ENCODE data around the gene ERF. TPM values are rescaled to one million over a fixed set of nuclear protein-coding genes. Genes with fewer than 3 reads are reported as not detected.

The ERF gene
- total RNA-seq, 1 donor from 2014 or later: 23.2 TPM

DNA sequence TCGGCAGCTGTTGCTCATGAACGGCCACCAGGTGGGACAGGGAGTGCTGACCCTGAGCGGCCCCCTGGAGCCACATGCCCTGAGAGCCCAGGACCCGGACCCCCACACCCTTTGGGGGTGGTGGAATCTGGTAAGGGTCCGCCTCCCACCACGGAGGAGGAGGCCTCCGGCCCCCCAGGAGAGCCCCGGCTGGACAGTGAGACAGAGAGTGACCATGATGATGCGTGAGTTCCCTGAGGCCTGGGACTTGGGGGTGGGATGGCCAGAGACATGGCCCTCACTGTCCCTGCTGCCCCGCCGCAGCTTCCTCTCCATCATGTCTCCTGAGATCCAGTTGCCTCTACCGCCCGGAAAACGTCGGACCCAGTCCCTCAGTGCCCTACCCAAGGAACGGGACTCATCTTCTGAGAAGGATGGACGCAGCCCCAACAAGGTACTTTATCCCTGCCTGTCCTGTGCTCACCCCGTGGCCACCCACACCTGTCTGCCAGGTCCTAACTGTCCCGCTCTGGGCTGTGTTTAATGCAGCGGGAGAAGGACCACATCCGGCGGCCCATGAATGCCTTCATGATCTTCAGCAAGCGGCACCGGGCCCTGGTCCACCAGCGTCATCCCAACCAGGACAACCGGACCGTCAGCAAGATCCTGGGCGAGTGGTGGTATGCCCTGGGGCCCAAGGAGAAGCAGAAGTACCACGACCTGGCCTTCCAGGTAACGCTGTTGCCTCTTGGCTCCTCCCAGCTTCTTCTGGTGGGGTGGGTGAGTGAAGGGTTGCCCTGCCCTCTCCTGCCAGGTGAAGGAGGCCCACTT is 32.3 kb upstream of the ERF start:
- DNase-seq (ENCODE audit: low read depth): no peak

DNA sequence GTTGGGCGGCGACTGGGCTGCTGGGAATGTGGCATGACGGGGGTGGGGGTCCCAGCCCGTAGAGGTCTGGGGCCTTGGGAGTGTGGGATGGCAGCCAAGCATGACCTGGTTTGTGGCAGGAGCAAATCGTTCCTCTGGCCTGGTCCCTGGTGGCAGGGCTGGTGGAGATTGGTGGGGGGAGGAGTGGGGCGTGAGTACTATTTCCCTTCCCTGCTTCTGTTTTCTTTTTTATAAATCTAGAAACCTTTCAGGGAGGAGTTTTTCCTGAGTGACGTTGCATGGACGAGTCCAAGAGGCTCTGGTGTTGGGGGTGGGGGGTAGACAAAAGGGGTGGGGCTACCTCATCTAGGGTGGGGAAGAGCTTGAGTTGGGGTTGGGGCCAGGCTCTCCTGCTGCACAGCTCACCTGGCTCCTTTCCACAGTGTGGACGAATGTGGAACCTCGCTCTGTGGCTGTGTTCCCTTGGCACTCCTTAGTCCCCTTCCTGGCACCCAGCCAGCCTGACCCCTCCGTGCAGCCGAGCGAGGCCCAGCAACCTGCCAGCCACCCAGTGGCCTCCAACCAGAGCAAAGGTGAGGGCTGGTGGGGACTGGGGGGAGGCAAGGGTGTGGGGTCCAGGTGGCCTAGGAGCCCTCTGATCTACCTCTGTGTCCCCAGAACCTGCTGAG is 31.6 kb upstream of the ERF start:
- DNase-seq (ENCODE audit: low read depth): peak; percentile 40

DNA sequence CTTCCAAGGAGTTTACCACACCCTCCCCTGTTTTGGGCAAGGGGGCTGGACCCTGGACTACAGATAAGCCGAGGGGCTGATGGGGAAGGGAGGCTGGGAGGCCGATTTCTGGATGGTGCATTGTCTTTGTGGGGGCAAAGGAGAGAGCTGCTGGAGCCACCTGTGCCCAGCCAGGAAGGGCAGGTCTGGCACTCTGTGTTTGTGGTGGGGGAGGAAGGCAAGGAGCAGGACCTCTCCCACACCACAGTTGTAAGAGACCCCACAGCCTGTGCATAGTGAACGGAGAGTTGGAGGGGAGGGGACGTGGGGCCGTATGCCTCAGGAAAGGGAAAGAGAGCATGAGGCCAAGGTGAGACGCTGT is 31.0 kb upstream of the ERF start:
- no peak for DNase-seq (ENCODE audit: low read depth)

DNA sequence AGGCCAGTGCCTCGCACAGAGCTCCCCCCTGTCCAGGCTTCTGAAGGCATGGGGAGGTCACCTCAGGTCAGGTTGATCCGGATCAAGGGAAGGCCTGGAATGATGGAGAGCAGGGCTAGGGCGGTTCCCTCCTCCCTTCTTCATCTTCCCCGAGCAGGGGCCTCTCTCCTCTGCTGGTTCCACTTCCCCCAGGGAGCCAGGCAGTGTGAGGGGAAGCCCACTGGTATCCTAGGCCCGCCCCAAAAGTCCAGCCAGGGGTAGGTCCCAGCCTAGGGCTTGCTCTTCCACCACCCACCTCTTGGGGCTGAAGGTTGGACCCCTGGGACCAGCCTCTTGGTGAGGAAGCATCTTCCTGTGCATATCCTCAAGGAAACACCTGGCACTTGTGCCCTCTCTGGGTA is 30.6 kb upstream of the ERF start:
- no peak for DNase-seq (ENCODE audit: low read depth)

DNA sequence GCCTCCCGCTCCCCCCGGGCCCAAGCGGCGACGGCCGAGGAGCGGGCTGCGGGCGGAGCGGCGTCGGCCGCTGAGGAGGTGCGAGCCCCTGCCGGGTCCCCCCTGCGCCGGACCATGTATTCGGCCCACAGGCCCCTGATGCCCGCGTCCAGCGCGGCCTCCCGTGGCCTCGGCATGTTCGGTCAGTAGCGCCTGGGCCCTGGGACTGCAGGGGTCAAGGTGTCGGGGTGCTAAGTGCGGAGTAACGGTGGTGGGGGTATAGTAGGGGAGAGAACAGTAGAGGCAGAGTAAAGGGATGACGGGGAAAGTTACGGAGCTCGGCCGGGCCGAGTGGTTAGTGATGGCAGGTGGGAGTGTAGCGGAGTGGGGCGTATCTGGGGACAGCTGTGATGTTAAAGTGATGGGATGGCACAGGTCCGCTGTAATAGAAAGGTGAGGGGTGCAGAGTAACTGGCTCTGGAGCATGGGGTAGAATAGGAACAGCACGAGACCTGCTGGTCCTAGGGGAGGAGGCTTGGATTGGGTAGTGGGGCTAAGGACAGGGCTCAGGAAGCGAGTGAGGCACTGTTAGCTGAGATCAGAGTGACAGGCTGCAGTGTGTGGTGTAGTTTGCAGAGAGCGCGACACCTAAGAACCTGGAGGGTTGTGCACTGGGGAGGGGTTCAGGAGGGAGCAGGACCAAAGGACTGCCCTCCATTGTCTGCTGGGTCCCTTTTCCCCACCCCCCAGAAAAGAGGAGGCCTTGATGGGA is 29.8 kb upstream of the ERF start:
- no peak for DNase-seq (ENCODE audit: low read depth)

DNA sequence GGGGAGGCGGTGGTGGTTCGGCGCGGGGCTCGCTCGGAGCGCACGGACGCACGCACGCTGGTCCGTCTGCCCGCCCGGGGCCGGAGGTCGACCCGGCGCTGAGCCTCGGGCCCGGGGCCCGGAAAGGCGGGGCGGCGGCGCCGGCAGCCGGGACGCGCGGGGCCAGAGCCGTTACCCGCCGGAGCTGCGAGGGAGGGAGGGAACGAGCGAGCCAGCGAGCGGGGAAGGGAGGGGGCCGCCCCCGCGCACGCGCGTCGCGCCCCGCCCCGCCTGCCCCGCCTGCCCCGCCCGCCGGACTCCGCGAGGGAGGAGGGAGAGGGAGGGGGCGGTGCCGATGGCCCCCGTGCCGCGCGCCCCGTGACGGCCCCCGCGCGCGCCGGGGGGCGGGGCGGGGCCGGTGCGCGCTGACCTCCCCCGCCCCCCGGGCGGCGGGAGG is 29.2 kb upstream of the ERF start:
- DNase-seq (ENCODE audit: low read depth): no peak

DNA sequence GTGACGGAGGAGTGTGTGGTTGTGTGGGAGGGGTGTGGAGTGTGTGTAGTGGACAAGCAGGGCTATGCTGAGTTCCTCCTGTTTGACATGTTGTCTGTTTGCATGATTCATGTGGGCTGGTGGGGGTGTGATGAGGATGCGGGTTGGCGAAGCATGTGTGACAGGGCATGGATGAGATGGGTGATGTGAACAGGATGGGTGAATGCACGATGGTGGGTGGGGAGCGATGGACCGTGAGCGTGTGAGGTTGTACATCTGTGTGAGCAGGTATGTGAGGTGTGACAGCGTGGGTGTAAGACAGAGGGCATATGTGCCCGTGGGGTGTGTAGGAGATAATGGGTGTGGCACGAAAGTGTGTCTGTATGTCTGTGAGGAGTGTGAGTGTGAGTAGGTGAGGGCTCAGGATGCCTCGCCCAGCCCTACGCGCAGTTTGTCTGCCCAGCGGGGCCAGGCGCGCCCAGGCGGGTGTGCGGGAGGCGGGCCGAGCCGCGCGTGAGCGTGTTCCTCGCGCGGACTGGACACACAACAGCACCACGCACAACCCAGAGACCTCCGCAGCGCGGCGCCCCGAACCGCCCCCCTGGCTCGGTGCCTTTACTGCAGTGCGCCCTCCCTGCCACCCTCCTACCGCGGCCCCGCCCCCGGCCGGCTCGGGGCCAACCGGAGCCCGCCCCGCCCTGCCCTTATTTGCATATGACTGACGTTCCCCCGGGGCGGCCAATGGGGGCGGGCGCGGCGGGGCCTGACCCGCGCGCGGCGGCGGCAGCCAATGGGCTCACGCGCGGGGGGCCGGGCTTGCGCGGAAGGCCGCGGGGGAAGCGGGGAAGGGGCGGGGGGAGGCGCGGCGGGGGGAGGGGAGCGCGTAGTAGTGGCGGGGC is 28.5 kb upstream of the ERF start:
- DNase-seq (ENCODE audit: low read depth): peak; percentile 63

DNA sequence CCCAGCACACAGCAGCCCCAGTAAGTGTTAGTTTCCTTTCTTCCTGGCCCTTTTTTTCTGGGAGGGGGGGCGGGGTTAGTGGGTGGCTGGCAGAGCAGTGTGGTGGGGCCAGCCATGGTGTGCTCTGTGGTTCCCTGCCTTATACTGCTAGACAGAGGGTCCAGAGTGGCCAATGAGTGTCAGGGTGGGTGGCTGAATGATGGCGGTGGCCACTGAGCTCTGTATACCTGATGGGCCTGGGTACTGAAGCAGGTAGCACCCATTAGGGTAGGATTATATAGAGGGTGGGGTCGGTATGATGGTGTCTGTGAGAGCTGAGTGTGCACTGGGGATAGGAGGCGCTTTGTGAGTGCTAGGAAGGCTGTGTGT is 27.9 kb upstream of the ERF start:
- no peak for DNase-seq (ENCODE audit: low read depth)

DNA sequence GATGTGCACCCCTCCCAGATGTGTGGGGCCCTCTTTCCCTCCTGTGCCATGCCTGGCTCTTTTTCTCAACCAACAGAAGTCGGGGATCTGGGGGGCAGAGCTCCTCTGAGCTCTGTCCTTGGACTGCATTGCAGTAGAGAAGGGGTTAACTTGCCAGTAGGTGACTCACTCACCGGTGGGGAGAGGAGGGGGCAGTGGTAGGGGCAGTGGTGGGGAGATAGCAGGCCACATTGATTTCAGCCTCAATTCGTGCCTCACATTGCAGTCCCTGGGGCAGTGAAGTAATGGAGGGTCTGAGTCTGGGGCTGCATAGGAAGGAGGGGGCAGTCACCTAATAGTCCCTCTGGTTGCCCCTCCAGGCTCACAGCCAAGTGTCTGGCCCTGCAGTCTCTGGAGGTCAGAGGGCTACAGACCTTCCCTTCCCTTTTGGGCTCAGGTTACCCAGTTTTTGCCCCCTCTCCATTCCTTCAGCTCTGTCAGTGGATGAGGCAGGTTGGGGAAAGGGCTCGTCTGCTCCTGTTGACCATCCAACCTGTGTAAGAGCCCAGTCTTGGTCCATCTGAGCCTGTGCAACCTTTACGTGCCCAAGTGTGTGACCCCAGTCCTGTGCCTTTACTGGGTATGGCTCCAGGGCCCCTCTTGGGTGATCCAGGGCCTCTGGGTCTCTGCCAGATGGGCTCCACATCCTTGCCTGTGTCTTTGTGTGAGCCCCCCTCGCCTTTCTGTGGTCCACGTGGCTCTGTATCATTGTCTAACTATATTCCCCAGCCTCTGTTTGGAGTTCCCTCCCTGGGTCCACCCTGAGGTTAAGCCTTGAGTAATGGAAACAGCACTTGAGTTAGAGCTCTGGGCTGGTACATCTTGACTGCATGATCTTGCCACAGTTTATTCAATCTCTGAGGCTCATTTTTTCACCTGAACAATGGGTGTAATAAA is 27.2 kb upstream of the ERF start:
- DNase-seq (ENCODE audit: low read depth): no peak

DNA sequence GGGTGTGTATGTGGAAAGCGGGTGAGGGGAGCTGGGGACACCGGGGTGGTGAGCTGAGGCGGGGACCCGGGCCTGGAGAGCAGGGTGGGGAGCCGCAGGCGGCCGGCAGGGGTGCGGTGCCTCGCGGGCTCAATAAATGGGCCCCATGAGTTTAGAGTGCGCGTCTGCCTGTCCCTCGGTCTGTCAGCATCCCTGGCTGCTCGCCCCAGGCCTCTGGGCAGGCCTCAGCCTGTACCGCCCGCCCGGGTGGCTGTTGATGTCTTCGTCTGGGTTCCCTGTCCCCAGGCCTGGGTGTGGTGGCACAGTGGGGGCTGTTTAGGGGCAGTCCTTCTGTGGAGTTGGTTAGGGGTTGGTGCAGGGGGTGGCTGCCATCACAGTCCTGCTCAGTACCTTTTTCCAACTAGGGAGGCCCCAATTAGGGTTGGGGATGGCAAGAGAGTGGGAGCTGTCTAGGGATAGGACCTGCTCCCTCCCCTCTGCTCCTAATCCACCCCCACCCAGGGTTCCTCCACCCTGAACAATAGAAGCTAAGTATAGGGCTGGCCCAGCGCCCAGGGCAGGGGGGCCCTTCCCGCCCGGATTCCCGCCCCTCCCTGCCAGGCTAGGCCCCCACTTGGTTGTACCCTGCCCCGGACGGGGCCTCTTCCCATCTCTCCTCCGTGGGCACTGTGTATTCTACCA is 26.4 kb upstream of the ERF start:
- no peak for DNase-seq (ENCODE audit: low read depth)

DNA sequence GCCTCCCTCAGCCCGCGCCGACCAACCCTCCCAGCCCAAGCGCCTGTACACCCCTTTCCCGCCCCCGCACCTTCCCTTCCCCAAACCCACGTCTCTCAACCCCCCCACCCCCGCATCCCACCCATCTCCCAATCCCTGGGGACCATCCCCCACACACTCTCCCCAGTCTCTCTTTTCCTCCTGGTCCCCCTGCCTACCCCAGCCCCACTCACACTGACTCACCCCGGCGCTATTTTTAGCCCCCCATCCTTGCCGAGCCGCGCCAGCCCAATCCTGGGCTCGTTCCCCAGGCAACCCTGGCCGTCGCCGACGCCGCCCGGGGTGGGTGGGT is 25.9 kb upstream of the ERF start:
- DNase-seq (ENCODE audit: low read depth): no peak

DNA sequence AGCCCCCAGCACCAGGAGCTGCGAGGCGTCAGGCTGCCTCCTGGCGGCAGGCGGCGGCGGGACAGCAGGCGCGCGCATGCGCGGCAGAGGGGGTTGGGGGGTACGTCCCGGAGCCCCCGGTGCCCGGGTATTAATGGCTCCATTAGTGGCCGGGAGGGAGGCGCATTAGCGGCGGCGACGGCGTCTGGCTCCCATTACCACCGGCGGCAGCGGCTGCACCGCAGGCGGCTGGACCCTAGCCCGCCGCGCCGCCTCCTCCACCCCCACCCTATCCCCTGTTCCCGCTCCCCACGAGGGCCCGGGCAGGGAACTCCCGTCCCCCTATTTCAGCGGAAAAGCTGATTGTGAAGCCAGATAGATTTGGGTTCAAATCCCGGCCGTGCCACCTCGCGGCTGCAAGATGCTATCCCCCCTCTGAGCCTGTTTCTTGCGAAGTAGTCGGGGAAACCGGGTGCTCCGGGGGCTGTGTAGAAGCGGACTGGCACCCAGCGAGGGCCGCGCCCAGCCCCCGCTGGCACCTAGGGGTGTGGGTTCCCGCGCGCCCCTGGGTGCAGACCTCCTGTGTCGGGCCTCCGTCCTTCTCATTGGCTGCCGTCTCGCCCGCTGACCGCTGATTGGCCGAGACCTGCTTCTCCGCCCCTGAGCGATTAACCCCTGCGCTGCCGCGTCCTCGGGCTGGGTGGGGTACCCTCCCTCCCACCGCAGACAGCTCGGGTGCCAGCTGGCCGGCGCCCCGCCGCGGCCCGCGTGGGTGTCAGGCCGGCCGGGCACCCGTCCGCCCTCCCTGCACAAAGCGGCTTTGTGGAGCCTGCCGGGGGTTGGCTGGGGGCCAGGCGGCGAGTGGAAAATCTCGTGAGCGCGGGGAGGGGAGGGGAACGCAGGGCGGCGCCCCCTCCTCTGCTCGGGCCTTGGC is 25.2 kb upstream of the ERF start:
- peak; percentile 55 for DNase-seq (ENCODE audit: low read depth)

DNA sequence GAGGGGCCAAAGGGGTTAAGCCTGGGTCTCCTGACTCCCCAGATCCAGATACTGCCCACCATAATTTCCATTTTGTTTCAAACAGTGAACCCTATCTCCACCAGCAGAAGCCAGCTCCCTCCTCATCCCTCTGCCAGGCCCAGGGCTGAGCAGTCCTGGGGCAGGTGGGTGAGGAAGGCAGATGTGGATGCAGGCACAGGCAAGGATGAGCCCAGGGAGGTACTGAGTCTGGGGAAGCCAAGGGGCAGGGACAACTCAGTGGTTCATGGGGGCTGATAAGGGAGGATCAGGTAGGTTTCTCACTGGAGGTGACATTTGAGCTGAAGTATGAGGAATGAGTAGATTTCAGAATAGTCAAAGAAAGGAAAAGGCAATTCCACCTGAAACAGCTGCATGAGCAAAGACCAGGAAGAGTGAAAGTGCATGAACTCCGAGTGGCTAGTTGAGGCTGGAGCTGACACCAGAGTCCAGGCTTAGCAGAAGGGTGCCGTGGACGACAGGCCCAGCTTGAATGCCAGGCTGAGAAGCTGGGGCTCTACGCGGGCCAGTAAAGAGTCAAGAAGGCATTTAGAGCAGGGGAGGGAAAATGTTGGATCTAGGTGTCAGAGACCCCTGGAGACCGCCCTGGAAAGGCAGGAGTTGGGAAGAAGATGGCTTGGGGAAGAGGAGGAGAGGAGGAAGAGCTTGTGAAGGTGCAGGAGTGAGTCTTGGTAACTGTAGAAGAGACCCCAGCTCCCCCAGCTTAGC is 24.4 kb upstream of the ERF start:
- no peak for DNase-seq (ENCODE audit: low read depth)

DNA sequence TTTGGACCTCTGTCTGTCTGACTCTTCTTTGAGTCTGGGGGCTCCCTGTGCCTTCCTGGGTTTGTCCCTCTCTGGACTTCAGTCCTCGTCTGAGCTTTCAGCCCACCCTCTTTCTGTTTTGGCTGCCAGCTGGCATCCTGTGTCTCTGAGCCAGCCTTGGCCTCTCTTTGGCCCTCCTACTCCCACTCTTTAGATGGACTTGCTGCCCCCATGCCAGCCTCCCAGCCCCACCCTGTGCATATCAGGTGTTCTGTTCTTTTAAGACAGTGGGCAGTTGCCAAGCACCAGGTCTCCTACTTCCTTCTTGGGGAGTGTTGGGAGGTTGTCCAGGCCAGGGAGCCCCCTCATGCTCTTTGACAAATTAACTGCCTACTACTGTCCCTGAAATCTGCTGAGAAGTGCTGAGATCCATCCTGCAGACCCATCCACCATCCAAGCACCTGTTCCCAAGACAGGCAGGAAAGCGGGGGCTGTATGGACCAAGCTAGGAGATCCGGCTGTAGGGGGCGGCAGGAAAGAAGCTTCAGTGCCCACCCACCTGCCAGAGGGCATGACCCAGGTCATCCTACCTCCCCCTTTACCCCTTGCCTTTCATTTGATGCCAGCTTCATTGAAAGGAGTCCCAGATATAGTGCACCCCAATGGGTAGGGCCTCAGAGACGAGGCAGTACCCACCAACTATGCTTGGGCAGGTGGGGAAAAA is 23.7 kb upstream of the ERF start:
- no peak for DNase-seq (ENCODE audit: low read depth)

DNA sequence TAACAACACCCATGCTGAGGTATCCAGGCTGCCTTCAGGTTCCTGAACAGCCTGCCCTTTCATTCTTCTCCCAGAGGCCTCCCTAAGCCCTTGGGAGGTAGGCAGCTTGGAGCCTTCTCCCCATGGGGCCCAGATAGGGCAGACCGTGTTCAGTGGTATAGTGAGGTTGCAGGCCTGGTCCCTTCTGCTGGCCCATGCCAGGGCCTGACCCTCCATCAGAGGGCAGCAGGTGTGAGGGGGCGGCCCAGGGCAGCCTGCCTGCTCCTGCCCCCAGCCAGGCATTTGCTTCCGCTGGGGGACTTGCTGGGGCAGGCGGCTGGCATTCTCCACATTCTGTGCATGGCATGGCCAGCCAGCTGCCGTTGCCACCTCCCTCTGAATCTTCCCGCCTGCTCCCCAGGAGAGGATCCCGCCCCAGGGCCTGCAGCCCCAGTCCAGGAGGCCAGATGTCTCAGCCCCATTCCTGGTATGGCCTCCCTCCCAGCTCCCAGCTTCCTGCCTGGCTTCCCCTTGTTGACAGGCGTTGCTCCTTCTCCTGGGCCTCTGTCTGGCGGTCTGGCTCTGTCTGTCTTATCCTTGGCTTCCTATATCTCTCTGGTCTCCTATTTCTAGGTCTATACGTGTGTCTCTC is 23.0 kb upstream of the ERF start:
- DNase-seq (ENCODE audit: low read depth): no peak

DNA sequence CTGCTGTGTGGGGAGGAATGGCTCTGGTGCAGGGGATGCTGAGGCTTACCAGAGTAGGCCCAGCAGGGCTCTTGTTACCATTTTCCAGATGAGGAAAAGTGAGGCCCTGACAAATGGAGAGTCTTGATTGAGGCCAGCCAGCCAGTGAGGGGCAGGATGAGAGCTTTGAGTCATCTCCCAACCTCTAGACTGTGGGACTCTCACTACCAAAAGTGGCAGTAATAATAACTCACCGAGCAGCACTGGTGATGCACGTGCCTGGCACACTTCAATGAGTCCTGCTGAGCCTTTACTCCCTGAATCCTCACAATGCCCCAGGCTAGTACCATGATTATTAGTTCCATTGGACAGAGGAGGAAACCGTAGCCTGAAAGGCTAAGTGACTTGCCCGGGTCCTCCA is 21.9 kb upstream of the ERF start:
- DNase-seq (ENCODE audit: low read depth): no peak

DNA sequence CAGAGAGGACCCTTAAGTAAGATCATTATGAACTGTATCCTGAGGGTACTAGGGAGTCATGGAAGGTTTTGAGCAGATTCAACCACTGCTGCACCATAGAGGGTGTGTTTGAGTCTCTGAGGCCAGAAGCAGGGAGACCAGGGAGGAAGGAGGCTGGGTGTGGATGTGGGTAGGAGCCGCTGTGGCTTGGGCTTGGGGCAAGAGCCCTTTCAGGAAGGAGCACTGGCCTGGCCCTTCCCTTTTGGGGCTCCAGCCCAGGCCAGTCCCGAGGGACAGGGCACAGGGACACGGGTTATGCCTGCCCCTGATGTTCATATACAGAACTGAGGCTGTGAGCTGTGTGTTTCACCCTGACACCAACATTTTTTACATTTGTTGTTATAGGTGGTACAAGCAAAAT is 21.4 kb upstream of the ERF start:
- DNase-seq (ENCODE audit: low read depth): no peak

All from renal cortical epithelial cell (primary cell).